GM23338 (cell line): ENCODE results near the gene TNFRSF11A.

Source experiments
- CREB1 ChIP-seq: fragments of 250-450 bp; sonication (Bioruptor Pico); IDR thresholded peaks from 2 replicates; pipeline ENCODE4 v1.5.0; 2020; ENCODE audit warnings: low read depth, mild to moderate bottlenecking, moderate library complexity
- EZH2 ChIP-seq: fragments of 200-600 bp; sonication (generic); IDR thresholded peaks from one replicate; pipeline ENCODE4 v1.8.0; 2017; ENCODE audit warnings: antibody characterized with exemption, mild to moderate bottlenecking, low read depth; ENCODE audit not compliant: unreplicated experiment
- EZH2phosphoT487 ChIP-seq: fragments of 200-600 bp; sonication (generic); IDR thresholded peaks from one replicate; pipeline ENCODE4 v1.8.1; 2018; ENCODE audit warnings: antibody characterized with exemption; ENCODE audit not compliant: unreplicated experiment
- POLR2AphosphoS5 ChIP-seq: IDR thresholded peaks from 2 replicates; pipeline ENCODE4 v1.6.1; 2016; ENCODE audit warnings: antibody characterized with exemption, low read depth
- REST ChIP-seq: IDR thresholded peaks from one replicate; pipeline ENCODE4 v1.6.1; 2018; ENCODE audit warnings: antibody characterized with exemption; ENCODE audit not compliant: unreplicated experiment
- ZNF331 ChIP-seq: fragments of 250-450 bp; sonication (Bioruptor Pico); IDR thresholded peaks from 2 replicates; pipeline ENCODE4 v1.5.0; 2020; ENCODE audit warnings: low read depth, mild to moderate bottlenecking, moderate library complexity
- TF ChIP-seq, protein P1 (sequence below), 2 experiments: fragments of 200-600 bp in 1 of 2; sonication (generic) in 1 of 2; conservative IDR thresholded peaks; 2 replicates each; pipeline versions ENCODE4 v1.5.1 to v1.6.1; 2016 to 2017; ENCODE audit warnings: antibody characterized with exemption in 2 of 2, low read depth in 2 of 2, mild to moderate bottlenecking in 2 of 2, moderate library complexity in 1 of 2

GRCh38 chr18:62287781-62288664 is 37.1 kb upstream of the TNFRSF11A start:
- TF ChIP-seq REST = no peak
- TF ChIP-seq, protein P1, sequence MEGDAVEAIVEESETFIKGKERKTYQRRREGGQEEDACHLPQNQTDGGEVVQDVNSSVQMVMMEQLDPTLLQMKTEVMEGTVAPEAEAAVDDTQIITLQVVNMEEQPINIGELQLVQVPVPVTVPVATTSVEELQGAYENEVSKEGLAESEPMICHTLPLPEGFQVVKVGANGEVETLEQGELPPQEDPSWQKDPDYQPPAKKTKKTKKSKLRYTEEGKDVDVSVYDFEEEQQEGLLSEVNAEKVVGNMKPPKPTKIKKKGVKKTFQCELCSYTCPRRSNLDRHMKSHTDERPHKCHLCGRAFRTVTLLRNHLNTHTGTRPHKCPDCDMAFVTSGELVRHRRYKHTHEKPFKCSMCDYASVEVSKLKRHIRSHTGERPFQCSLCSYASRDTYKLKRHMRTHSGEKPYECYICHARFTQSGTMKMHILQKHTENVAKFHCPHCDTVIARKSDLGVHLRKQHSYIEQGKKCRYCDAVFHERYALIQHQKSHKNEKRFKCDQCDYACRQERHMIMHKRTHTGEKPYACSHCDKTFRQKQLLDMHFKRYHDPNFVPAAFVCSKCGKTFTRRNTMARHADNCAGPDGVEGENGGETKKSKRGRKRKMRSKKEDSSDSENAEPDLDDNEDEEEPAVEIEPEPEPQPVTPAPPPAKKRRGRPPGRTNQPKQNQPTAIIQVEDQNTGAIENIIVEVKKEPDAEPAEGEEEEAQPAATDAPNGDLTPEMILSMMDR (conservative IDR thresholded peaks at IDR 0.05; ENCODE audit: low read depth in 2 of 2) = no peak
- no peak for TF ChIP-seq POLR2AphosphoS5
- no peak for TF ChIP-seq EZH2
- no peak for TF ChIP-seq CREB1
- TF ChIP-seq EZH2phosphoT487 = no peak
- TF ChIP-seq ZNF331 = no peak
